ENCODE data around the gene ELSPBP1. TPM values are rescaled to one million over a fixed set of nuclear protein-coding genes. Genes with fewer than 3 reads are reported as not detected.
A peak's percentile ranks its signal among the peaks of the same experiment; 100 is the strongest.

The ELSPBP1 gene
- total RNA-seq, 6 donors from 2014 or later, result not detected

GRCh38 chr19:48025480-48025879 lies 31.0 kb downstream of the ELSPBP1 start:
- 60 to 66% methylated on average over 3 of the region's 3 CpGs for WGBS, 2 donors
- DNase-seq, result no peak
- TF ChIP-seq POLR2AphosphoS5 (IDR thresholded peaks at IDR 0.05) (no peak), EP300 (IDR thresholded peaks at IDR 0.05) (no peak), POLR2A (IDR thresholded peaks at IDR 0.05) (no peak), CTCF (IDR thresholded peaks at IDR 0.05) (no peak)

DNA sequence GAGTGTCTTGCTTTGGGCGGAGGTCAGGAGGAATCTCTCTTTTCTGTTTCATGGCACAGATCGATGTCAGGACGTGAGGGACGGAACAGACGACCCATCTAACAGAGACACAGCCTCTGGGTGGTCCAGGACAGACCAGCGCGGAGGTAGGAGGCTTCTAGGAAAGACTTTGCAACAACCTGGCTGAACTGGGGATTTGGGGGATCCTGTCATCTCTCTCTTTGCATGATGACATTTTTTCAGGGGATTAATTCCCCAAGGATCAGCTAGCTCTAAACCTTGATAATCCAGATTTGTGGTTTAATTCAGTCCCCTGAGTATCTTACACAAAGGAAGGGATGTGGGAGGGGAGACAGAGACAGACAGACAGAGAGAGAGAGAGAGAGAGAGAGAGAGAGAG lies 35.0 kb downstream of the ELSPBP1 start:
- no peak for TF ChIP-seq CTCF (IDR thresholded peaks at IDR 0.05)
- TF ChIP-seq EP300 (IDR thresholded peaks at IDR 0.05), result no peak
- no peak for TF ChIP-seq POLR2A (IDR thresholded peaks at IDR 0.05)
- TF ChIP-seq POLR2AphosphoS5 (IDR thresholded peaks at IDR 0.05), result no peak
- DNase-seq, result no peak
- H3K27me3 ChIP-seq, result no peaks in the 10 kb centered on the region

More at GRCh38 chr19:48025480-48025879, 31.0 kb downstream of the ELSPBP1 start:
- Histone ChIP-seq H3K36me3 (no peaks in the 10 kb centered on the region), H3K4me3 (no peak overlapping the region), H3K4me1 (no peaks in the 10 kb centered on the region), H3K27ac (no peak overlapping the region), H3K9me3 (no peaks in the 10 kb centered on the region), H3K27me3 (no peaks in the 10 kb centered on the region)
- ATAC-seq (ENCODE audit: low FRiP score in 2 of 2), result no peak

DNA sequence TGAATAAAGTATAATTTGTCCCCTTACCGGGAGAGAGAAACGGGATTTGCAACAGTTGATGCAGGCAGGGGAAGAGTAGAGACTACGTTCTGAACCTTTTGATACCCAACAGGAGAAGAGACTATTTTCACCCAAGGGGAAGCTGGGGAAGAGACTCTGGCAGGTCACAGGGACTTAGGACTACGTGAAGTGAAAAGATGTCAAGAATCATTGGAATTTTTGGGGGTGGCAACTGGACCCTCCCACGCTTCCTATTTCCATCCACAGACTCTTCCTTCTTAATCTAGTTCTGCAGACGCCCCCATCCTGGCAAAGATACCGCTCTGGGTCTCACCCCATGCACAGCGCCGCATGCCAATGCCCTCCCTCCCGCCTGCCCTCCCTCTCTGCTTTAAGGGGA lies 35.6 kb downstream of the ELSPBP1 start:
- ATAC-seq (ENCODE audit: low FRiP score in 2 of 2), result peak in 1 of 2 donors; percentile 15
- H3K36me3 ChIP-seq, result no peaks in the 10 kb centered on the region
- TF ChIP-seq POLR2A (IDR thresholded peaks at IDR 0.05), result no peak
- H3K4me3 ChIP-seq, result no peak overlapping the region
- DNase-seq, result no peak
- no peaks in the 10 kb centered on the region for H3K9me3 ChIP-seq
- 66 to 77% methylated on average over 10 of the region's 10 CpGs for WGBS, 2 donors
- no peaks in the 10 kb centered on the region for H3K4me1 ChIP-seq
- H3K27ac ChIP-seq, result no peak overlapping the region
- no peaks in the 10 kb centered on the region for H3K27me3 ChIP-seq

More for the DNA sequence above, 35.0 kb downstream of the ELSPBP1 start:
- H3K36me3 ChIP-seq, result no peaks in the 10 kb centered on the region
- no peak overlapping the region for H3K27ac ChIP-seq
- WGBS, 2 donors, result 81 to 83% methylated on average over 7 of the region's 7 CpGs
- no peaks in the 10 kb centered on the region for H3K9me3 ChIP-seq
- no peak for ATAC-seq (ENCODE audit: low FRiP score in 2 of 2)
- no peaks in the 10 kb centered on the region for H3K4me1 ChIP-seq
- H3K4me3 ChIP-seq, result no peak overlapping the region

DNA sequence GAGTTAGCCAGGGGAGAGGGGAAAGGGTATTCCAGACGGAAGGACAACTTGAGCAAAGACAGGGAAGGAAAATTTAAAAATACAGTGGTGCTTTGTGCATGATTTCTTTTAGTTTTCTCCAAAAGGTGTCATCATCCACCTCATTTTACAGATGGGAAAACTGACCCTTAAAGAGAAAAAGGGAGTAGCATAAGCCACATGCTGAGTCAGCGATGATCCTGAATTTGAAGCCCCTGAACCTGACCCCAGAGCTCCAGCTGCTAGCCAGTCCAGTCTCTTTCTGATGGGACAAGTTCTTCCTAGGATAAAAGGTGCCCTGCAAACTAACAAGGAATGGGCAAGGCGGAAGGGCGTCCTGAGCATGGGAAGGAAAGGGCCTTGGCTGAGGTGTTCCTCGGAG lies 39.2 kb downstream of the ELSPBP1 start:
- H3K4me1 ChIP-seq, result no peaks in the 10 kb centered on the region
- no peaks in the 10 kb centered on the region for H3K36me3 ChIP-seq
- ATAC-seq (ENCODE audit: low FRiP score in 2 of 2), result no peak
- DNase-seq, result no peak
- no peak overlapping the region for H3K27ac ChIP-seq
- H3K4me3 ChIP-seq, result no peak overlapping the region
- no peak for TF ChIP-seq POLR2A (IDR thresholded peaks at IDR 0.05)
- no peak for TF ChIP-seq POLR2AphosphoS5 (IDR thresholded peaks at IDR 0.05)
- TF ChIP-seq CTCF (IDR thresholded peaks at IDR 0.05), result no peak
- no peak for TF ChIP-seq EP300 (IDR thresholded peaks at IDR 0.05)
- WGBS, 2 donors, result 64 to 87% methylated on average over 5 of the region's 5 CpGs
- no peaks in the 10 kb centered on the region for H3K27me3 ChIP-seq
- peaks cover 0 to 15% (median 4%) of the 10 kb centered on the region in 4 donors for H3K9me3 ChIP-seq

GRCh38 chr19:48036765-48037164 lies 42.3 kb downstream of the ELSPBP1 start:
- Histone ChIP-seq H3K36me3 (no peaks in the 10 kb centered on the region), H3K4me3 (no peak overlapping the region), H3K27me3 (no peaks in the 10 kb centered on the region), H3K27ac (no peak overlapping the region), H3K4me1 (no peaks in the 10 kb centered on the region), H3K9me3 (peaks cover 0 to 15% (median 4%) of the 10 kb centered on the region in 4 donors)
- ATAC-seq (ENCODE audit: low FRiP score in 2 of 2) (no peak), DNase-seq (no peak)
- TF ChIP-seq EP300 (IDR thresholded peaks at IDR 0.05) (no peak), POLR2A (IDR thresholded peaks at IDR 0.05) (no peak)
- 79 to 95% methylated on average over 2 of the region's 2 CpGs for WGBS, 2 donors

DNA sequence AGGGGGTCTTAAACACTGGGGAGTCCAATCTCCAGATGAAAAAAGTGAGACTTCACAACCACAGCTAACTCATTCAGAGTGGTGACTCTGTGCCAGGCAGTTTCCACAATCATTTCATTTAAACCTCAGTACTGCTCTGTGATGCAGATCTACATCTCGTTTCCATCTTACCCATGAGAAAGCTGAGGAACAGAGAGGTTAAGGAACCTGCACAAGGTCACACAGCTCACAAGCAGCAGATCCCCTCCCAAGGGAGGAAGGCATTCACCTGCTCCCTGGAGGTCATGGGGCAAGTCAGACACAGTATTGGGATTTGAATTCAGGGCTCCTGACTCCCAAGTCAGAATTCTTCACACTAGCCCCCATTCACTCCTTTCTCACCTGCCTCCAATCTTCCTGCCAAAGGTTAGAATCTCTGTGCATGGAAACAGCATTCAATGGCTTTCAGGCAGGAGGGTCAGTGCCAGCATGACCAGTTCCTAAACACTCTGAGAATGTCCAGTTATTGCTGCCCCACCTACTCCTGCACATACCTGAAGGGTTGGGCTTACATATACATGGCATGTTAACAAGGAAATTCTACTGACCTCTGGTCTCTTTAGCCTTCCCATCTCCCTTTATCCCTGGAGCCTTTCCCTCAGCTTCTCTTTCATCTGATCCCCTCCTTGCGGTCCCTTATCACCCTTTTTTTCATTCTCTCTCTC lies 47.6 kb downstream of the ELSPBP1 start:
- no peak for ATAC-seq (ENCODE audit: low FRiP score in 2 of 2)
- no peaks in the 10 kb centered on the region for H3K36me3 ChIP-seq
- no peak for DNase-seq
- TF ChIP-seq CTCF (IDR thresholded peaks at IDR 0.05), result no peak
- TF ChIP-seq POLR2A (IDR thresholded peaks at IDR 0.05), result no peak
- no peak for TF ChIP-seq POLR2AphosphoS5 (IDR thresholded peaks at IDR 0.05)
- TF ChIP-seq EP300 (IDR thresholded peaks at IDR 0.05), result no peak
- no peak overlapping the region for H3K27ac ChIP-seq
- no peak overlapping the region for H3K4me3 ChIP-seq
- no peaks in the 10 kb centered on the region for H3K4me1 ChIP-seq
- peaks cover 0 to 8% (median 0%) of the 10 kb centered on the region in 4 donors for H3K9me3 ChIP-seq
- WGBS, 2 donors, result 57 to 60% methylated on average over 2 of the region's 2 CpGs
- H3K27me3 ChIP-seq, result no peaks in the 10 kb centered on the region

All from upper lobe of left lung (tissue), 6 donors.